Heart left ventricle (tissue), 13 donors: Measurements from ENCODE around the gene ARRB1.
"Not testable (repeated sequence)": the region's sequence is repeated elsewhere in the genome, so short reads cannot be mapped to it uniquely, and the experiment has no call there.

Experiments used
- POLR2A ChIP-seq, 2 donors: fragments of 450-650 bp; IDR thresholded peaks; one replicate each; pipeline ENCODE4 v1.6.1; 2017; ENCODE audit warnings: antibody characterized with exemption in 2 of 2, mild to moderate bottlenecking in 2 of 2, moderate library complexity in 2 of 2
- TF ChIP-seq, protein P1 (sequence below), 12 donors: fragments of 200-600 bp; sonication (generic) in 4 of 12; IDR thresholded peaks; one replicate each; pipeline versions ENCODE4 v1.5.0 to v1.8.0; 2018 to 2022; ENCODE audit warnings: antibody characterized with exemption in 12 of 12, mild to moderate bottlenecking in 5 of 12
- donor health status: ischemic (EF 13 %, LVEDD 7.1; RV severe dilation, severe dysfunction).
- donor health status: DM: no; HTN: yes; CAD: no.
- donor health status: DM: no; HTN: no; CAD: no.
- donor health status: ischemic (EF 25% LVEDD 6.9; RV normal size, moderate dysfunction).
- donor health status: ischemic (EF 25% LVEDD 5.7; RV mildly dilated, moderate dysfunction).
- donor health status: ischemic (EF 35%, LVEDD 5.7; RV mildly dilated, moderate dysfunction).
- donor health status: nonischemic (EF 11% LVEDD 7.7; RV severe dilation, severe dysfunction).
- donor health status: DM: yes; HTN: yes; CAD: no.
- donor health status: PGD.
- donor health status: ischemic (EF 29% LVEDD 5.4; RV normal size, mild dysfunction).
- donor health status: nonischemic (EF 23%, LVEDD 6.1; RV moderate dilation, normal function).

DNA sequence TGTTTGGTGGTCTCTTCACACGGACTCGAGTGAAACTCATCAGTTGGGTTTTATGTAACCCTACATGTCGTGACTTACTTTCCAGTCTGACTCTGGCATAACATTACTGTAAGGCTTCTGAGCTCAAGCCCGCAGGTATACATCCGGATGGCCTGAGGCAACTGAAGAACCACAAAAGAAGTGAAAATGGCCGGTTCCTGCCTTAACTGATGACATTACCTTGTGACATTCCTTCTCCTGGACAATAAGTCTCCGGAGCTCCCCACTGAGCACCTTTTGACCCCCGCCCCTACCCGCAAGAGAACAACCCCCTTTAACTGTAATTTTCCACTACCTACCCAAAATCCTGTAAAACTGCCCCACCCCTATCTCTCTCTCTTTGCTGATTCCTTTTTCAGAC, 19.7 kb downstream of the ARRB1 start:
- TF ChIP-seq, protein P1, sequence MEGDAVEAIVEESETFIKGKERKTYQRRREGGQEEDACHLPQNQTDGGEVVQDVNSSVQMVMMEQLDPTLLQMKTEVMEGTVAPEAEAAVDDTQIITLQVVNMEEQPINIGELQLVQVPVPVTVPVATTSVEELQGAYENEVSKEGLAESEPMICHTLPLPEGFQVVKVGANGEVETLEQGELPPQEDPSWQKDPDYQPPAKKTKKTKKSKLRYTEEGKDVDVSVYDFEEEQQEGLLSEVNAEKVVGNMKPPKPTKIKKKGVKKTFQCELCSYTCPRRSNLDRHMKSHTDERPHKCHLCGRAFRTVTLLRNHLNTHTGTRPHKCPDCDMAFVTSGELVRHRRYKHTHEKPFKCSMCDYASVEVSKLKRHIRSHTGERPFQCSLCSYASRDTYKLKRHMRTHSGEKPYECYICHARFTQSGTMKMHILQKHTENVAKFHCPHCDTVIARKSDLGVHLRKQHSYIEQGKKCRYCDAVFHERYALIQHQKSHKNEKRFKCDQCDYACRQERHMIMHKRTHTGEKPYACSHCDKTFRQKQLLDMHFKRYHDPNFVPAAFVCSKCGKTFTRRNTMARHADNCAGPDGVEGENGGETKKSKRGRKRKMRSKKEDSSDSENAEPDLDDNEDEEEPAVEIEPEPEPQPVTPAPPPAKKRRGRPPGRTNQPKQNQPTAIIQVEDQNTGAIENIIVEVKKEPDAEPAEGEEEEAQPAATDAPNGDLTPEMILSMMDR (IDR thresholded peaks at IDR 0.05), result not testable (repeated sequence)
- TF ChIP-seq POLR2A (IDR thresholded peaks at IDR 0.05), result not testable (repeated sequence)
